Thyroid gland (tissue), 4 donors: Measurements from ENCODE around the gene HDGFL2.

ENCODE experiments used
- CTCF ChIP-seq, 6 experiments: fragments of 200-600 bp in 3 of 6; fragments of 450-650 bp in 3 of 6; sonication (generic) in 3 of 6; IDR thresholded peaks; one replicate each; pipeline ENCODE4 v1.5.1; 2016 to 2019; ENCODE audit warnings: antibody characterized with exemption in 6 of 6, mild to moderate bottlenecking in 2 of 6, inconsistent platforms in 1 of 6, moderate library complexity in 1 of 6
- POLR2A ChIP-seq, 2 donors: fragments of 450-650 bp; IDR thresholded peaks; one replicate each; pipeline ENCODE4 v1.6.1; 2017; ENCODE audit warnings: antibody characterized with exemption in 2 of 2, mild to moderate bottlenecking in 2 of 2, moderate library complexity in 1 of 2

DNA sequence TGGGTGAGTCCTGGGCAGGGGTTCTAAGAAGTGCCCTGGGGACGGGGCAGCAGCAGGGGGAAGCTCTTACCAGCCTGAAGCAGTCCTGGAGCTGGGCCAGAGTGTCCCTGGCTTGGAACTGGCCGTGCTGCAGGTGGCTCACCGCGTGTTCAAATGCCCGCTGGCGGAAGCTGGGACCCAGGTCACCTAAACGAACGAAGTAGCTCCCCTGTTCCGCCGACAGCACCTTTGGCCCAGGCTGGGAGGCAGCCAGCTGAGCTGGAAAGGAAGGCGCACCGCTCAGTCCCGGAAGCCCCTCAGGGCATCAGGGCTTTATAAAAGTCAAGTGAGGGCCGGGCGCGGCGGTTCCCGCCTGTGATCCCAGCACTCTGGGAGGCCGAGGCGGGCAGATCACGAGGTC lies 36.6 kb downstream of the HDGFL2 start:
- TF ChIP-seq CTCF (IDR thresholded peaks at IDR 0.05), result no peak
- no peak for TF ChIP-seq POLR2A (IDR thresholded peaks at IDR 0.05)
